Measurements from ENCODE around the gene PLSCR3. TPM values are rescaled to one million over a fixed set of nuclear protein-coding genes. Genes with fewer than 3 reads are reported as not detected.
A peak's percentile ranks its signal among the peaks of the same experiment; 100 is the strongest.

PLSCR3 gene
- polyA plus RNA-seq, 4 donors: 6.3 to 18.0 (median 13.6) TPM

- DNase-seq: peak; percentile 31 to 79
- Histone ChIP-seq H3K27ac (ENCODE audit: low read depth in 1 of 3, low read length in 2 of 3) (peak overlapping the region in 1 of 3 donors; percentile 22), H3K27me3 (ENCODE audit: control insufficient read depth in 3 of 3, insufficient read depth in 3 of 3, low read length in 3 of 3) (peaks cover 0 to 21% (median 2%) of the 10 kb centered on the region in 3 donors), H3K9me3 (ENCODE audit: control insufficient read depth in 2 of 2, insufficient read depth in 1 of 2, low read depth in 1 of 2, low read length in 1 of 2) (peaks cover 0 to 2% of the 10 kb centered on the region in 2 donors), H3K4me1 (ENCODE audit: control insufficient read depth in 3 of 3, insufficient read depth in 2 of 3, low read depth in 1 of 3, low read length in 2 of 3) (peaks cover 0 to 22% (median 0%) of the 10 kb centered on the region in 3 donors), H3K36me3 (ENCODE audit: control insufficient read depth in 3 of 3, insufficient read depth in 2 of 3, low read depth in 1 of 3, low read length in 3 of 3) (peaks cover 0 to 44% (median 7%) of the 10 kb centered on the region in 3 donors), H3K4me3 (ENCODE audit: low read depth in 1 of 3, low read length in 3 of 3) (peak overlapping the region in 2 of 3 donors; percentile 16 to 34)
- FAIRE-seq: no peak
- WGBS, 3 donors: 27 to 87% (median 60%) methylated on average over 57 to 65 of the region's 65 CpGs
Measured at GRCh38 chr17:7383742-7384488, 10.4 kb downstream of the PLSCR3 start.

GRCh38 chr17:7383371-7383741 lies 11.0 kb downstream of the PLSCR3 start:
- peaks cover 0 to 21% (median 2%) of the 10 kb centered on the region in 3 donors for H3K27me3 ChIP-seq (ENCODE audit: control insufficient read depth in 3 of 3, insufficient read depth in 3 of 3, low read length in 3 of 3)
- no peak overlapping the region for H3K27ac ChIP-seq (ENCODE audit: low read depth in 1 of 3, low read length in 2 of 3)
- peaks cover 0 to 2% of the 10 kb centered on the region in 2 donors for H3K9me3 ChIP-seq (ENCODE audit: control insufficient read depth in 2 of 2, insufficient read depth in 1 of 2, low read depth in 1 of 2, low read length in 1 of 2)
- FAIRE-seq: no peak
- H3K36me3 ChIP-seq (ENCODE audit: control insufficient read depth in 3 of 3, insufficient read depth in 2 of 3, low read depth in 1 of 3, low read length in 3 of 3): peaks cover 0 to 39% (median 5%) of the 10 kb centered on the region in 3 donors
- WGBS, 3 donors: 84 to 90% (median 90%) methylated on average over 10 to 11 of the region's 11 CpGs
- H3K4me1 ChIP-seq (ENCODE audit: control insufficient read depth in 3 of 3, insufficient read depth in 2 of 3, low read depth in 1 of 3, low read length in 2 of 3): peaks cover 0 to 22% (median 0%) of the 10 kb centered on the region in 3 donors
- H3K4me3 ChIP-seq (ENCODE audit: low read depth in 1 of 3, low read length in 3 of 3): peak overlapping the region in 2 of 3 donors; percentile 16 to 34
- DNase-seq: no peak

GRCh38 chr17:7382901-7383300 lies 11.4 kb downstream of the PLSCR3 start:
- H3K27me3 ChIP-seq (ENCODE audit: control insufficient read depth in 3 of 3, insufficient read depth in 3 of 3, low read length in 3 of 3): peaks cover 0 to 21% (median 2%) of the 10 kb centered on the region in 3 donors
- DNase-seq (no peak), FAIRE-seq (no peak)
- peaks cover 0 to 34% (median 4%) of the 10 kb centered on the region in 3 donors for H3K36me3 ChIP-seq (ENCODE audit: control insufficient read depth in 3 of 3, insufficient read depth in 2 of 3, low read depth in 1 of 3, low read length in 3 of 3)
- H3K4me3 ChIP-seq (ENCODE audit: low read depth in 1 of 3, low read length in 3 of 3): no peak overlapping the region
- H3K27ac ChIP-seq (ENCODE audit: low read depth in 1 of 3, low read length in 2 of 3): no peak overlapping the region
- WGBS, 3 donors: 90 to 97% (median 94%) methylated on average over 10 of the region's 10 CpGs
- peaks cover 0 to 22% (median 0%) of the 10 kb centered on the region in 3 donors for H3K4me1 ChIP-seq (ENCODE audit: control insufficient read depth in 3 of 3, insufficient read depth in 2 of 3, low read depth in 1 of 3, low read length in 2 of 3)
- H3K9me3 ChIP-seq (ENCODE audit: control insufficient read depth in 2 of 2, insufficient read depth in 1 of 2, low read depth in 1 of 2, low read length in 1 of 2): peaks cover 0 to 2% of the 10 kb centered on the region in 2 donors

GRCh38 chr17:7380855-7381683 lies 13.3 kb downstream of the PLSCR3 start, which contains the start of gene TNK1:
TSS of gene TNK1 (plus strand) at chr17:7381089. CDS start at chr17:7382927, 1,838 bp downstream.
- FAIRE-seq (no peak), DNase-seq (peak; percentile 78 to 85)
- peak within 1 kb of the TSS; percentile 24 to 83 (median 56) for H3K4me3 ChIP-seq (ENCODE audit: low read depth in 1 of 3, low read length in 3 of 3)
- peaks cover 0 to 2% of the 10 kb centered on the region in 2 donors for H3K9me3 ChIP-seq (ENCODE audit: control insufficient read depth in 2 of 2, insufficient read depth in 1 of 2, low read depth in 1 of 2, low read length in 1 of 2)
- H3K36me3 ChIP-seq (ENCODE audit: control insufficient read depth in 3 of 3, insufficient read depth in 2 of 3, low read depth in 1 of 3, low read length in 3 of 3): peaks cover 0 to 16% (median 0%) of the 10 kb centered on the region in 3 donors
- H3K27ac ChIP-seq (ENCODE audit: low read depth in 1 of 3, low read length in 2 of 3): peak within 1 kb of the TSS; percentile 36 to 69 (median 40)
- WGBS, 3 donors: 3 to 7% (median 4%) methylated on average over 31 to 52 of the region's 52 CpGs
- H3K4me1 ChIP-seq (ENCODE audit: control insufficient read depth in 3 of 3, insufficient read depth in 2 of 3, low read depth in 1 of 3, low read length in 2 of 3): peaks cover 0 to 22% (median 0%) of the 10 kb centered on the region in 3 donors
- peaks cover 0 to 21% (median 2%) of the 10 kb centered on the region in 3 donors for H3K27me3 ChIP-seq (ENCODE audit: control insufficient read depth in 3 of 3, insufficient read depth in 3 of 3, low read length in 3 of 3)

GRCh38 chr17:7380321-7380720 lies 14.0 kb downstream of the PLSCR3 start:
- peaks cover 0 to 22% (median 0%) of the 10 kb centered on the region in 3 donors for H3K4me1 ChIP-seq (ENCODE audit: control insufficient read depth in 3 of 3, insufficient read depth in 2 of 3, low read depth in 1 of 3, low read length in 2 of 3)
- peaks cover 0 to 21% (median 2%) of the 10 kb centered on the region in 3 donors for H3K27me3 ChIP-seq (ENCODE audit: control insufficient read depth in 3 of 3, insufficient read depth in 3 of 3, low read length in 3 of 3)
- peak in 1 of 2 donors; percentile 49 for DNase-seq
- FAIRE-seq: no peak
- peaks cover 0 to 13% (median 0%) of the 10 kb centered on the region in 3 donors for H3K36me3 ChIP-seq (ENCODE audit: control insufficient read depth in 3 of 3, insufficient read depth in 2 of 3, low read depth in 1 of 3, low read length in 3 of 3)
- peak overlapping the region in 2 of 3 donors; percentile 56 to 83 for H3K4me3 ChIP-seq (ENCODE audit: low read depth in 1 of 3, low read length in 3 of 3)
- H3K9me3 ChIP-seq (ENCODE audit: control insufficient read depth in 2 of 2, insufficient read depth in 1 of 2, low read depth in 1 of 2, low read length in 1 of 2): peaks cover 0 to 2% of the 10 kb centered on the region in 2 donors
- 21 to 35% (median 34%) methylated on average over 7 of the region's 7 CpGs for WGBS, 3 donors
- H3K27ac ChIP-seq (ENCODE audit: low read depth in 1 of 3, low read length in 2 of 3): peak overlapping the region in 1 of 3 donors; percentile 21

GRCh38 chr17:7379134-7379533 lies 15.2 kb downstream of the PLSCR3 start:
- WGBS, 3 donors: 91 to 98% (median 95%) methylated on average over 3 of the region's 3 CpGs
- Histone ChIP-seq H3K4me3 (ENCODE audit: low read depth in 1 of 3, low read length in 3 of 3) (no peak overlapping the region), H3K27me3 (ENCODE audit: control insufficient read depth in 3 of 3, insufficient read depth in 3 of 3, low read length in 3 of 3) (peaks cover 0 to 21% (median 2%) of the 10 kb centered on the region in 3 donors), H3K36me3 (ENCODE audit: control insufficient read depth in 3 of 3, insufficient read depth in 2 of 3, low read depth in 1 of 3, low read length in 3 of 3) (peaks cover 0 to 9% (median 0%) of the 10 kb centered on the region in 3 donors), H3K4me1 (ENCODE audit: control insufficient read depth in 3 of 3, insufficient read depth in 2 of 3, low read depth in 1 of 3, low read length in 2 of 3) (peaks cover 0 to 20% (median 0%) of the 10 kb centered on the region in 3 donors), H3K27ac (ENCODE audit: low read depth in 1 of 3, low read length in 2 of 3) (no peak overlapping the region), H3K9me3 (ENCODE audit: control insufficient read depth in 2 of 2, insufficient read depth in 1 of 2, low read depth in 1 of 2, low read length in 1 of 2) (peaks cover 0 to 2% of the 10 kb centered on the region in 2 donors)
- no peak for DNase-seq
- FAIRE-seq: no peak

GRCh38 chr17:7374353-7374752 lies 20.0 kb downstream of the PLSCR3 start:
- Histone ChIP-seq H3K9me3 (ENCODE audit: control insufficient read depth in 2 of 2, insufficient read depth in 1 of 2, low read depth in 1 of 2, low read length in 1 of 2) (no peaks in the 10 kb centered on the region), H3K4me3 (ENCODE audit: low read depth in 1 of 3, low read length in 3 of 3) (no peak overlapping the region), H3K4me1 (ENCODE audit: control insufficient read depth in 3 of 3, insufficient read depth in 2 of 3, low read depth in 1 of 3, low read length in 2 of 3) (no peaks in the 10 kb centered on the region), H3K36me3 (ENCODE audit: control insufficient read depth in 3 of 3, insufficient read depth in 2 of 3, low read depth in 1 of 3, low read length in 3 of 3) (no peaks in the 10 kb centered on the region), H3K27me3 (ENCODE audit: control insufficient read depth in 3 of 3, insufficient read depth in 3 of 3, low read length in 3 of 3) (no peaks in the 10 kb centered on the region), H3K27ac (ENCODE audit: low read depth in 1 of 3, low read length in 2 of 3) (no peak overlapping the region)
- 81 to 100% (median 87%) methylated on average over 2 of the region's 2 CpGs for WGBS, 3 donors
- DNase-seq (no peak), FAIRE-seq (no peak)

- 71 to 85% (median 74%) methylated on average over 4 of the region's 4 CpGs for WGBS, 3 donors
- FAIRE-seq: no peak
- peaks cover 0 to 5% (median 0%) of the 10 kb centered on the region in 3 donors for H3K27me3 ChIP-seq (ENCODE audit: control insufficient read depth in 3 of 3, insufficient read depth in 3 of 3, low read length in 3 of 3)
- no peaks in the 10 kb centered on the region for H3K9me3 ChIP-seq (ENCODE audit: control insufficient read depth in 2 of 2, insufficient read depth in 1 of 2, low read depth in 1 of 2, low read length in 1 of 2)
- H3K36me3 ChIP-seq (ENCODE audit: control insufficient read depth in 3 of 3, insufficient read depth in 2 of 3, low read depth in 1 of 3, low read length in 3 of 3): no peaks in the 10 kb centered on the region
- H3K4me3 ChIP-seq (ENCODE audit: low read depth in 1 of 3, low read length in 3 of 3): no peak overlapping the region
- no peak for DNase-seq
- no peak overlapping the region for H3K27ac ChIP-seq (ENCODE audit: low read depth in 1 of 3, low read length in 2 of 3)
- no peaks in the 10 kb centered on the region for H3K4me1 ChIP-seq (ENCODE audit: control insufficient read depth in 3 of 3, insufficient read depth in 2 of 3, low read depth in 1 of 3, low read length in 2 of 3)
Measured at GRCh38 chr17:7370853-7371252, 23.5 kb downstream of the PLSCR3 start.
